Vagina (tissue), 2 donors: Measurements from ENCODE around the gene CHST11.

Experiments
- CTCF ChIP-seq, 3 experiments: fragments of 450-650 bp in 2 of 3; fragments of 200-600 bp in 1 of 3; sonication (generic) in 1 of 3; IDR thresholded peaks; one replicate each; pipeline ENCODE4 v1.5.1; 2017 to 2019; ENCODE audit warnings: antibody characterized with exemption in 3 of 3, mild to moderate bottlenecking in 2 of 3, moderate library complexity in 2 of 3
- POLR2A ChIP-seq, 2 donors: fragments of 450-650 bp; IDR thresholded peaks; one replicate each; pipeline ENCODE4 v1.6.1; 2017; ENCODE audit warnings: antibody characterized with exemption in 2 of 2, mild to moderate bottlenecking in 2 of 2, moderate library complexity in 2 of 2
- POLR2AphosphoS5 ChIP-seq, 2 donors: sonication (generic); formaldehyde crosslinking; IDR thresholded peaks; one replicate each; pipeline ENCODE4 v1.9.0; 2017; ENCODE audit warnings: antibody characterized with exemption in 2 of 2, mild to moderate bottlenecking in 2 of 2, low read depth in 1 of 2; ENCODE audit not compliant: insufficient read depth in 1 of 2

- TF ChIP-seq CTCF (IDR thresholded peaks at IDR 0.05) = no peak
- no peak for TF ChIP-seq POLR2A (IDR thresholded peaks at IDR 0.05)
- no peak for TF ChIP-seq POLR2AphosphoS5 (IDR thresholded peaks at IDR 0.05; ENCODE audit: insufficient read depth in 1 of 2, low read depth in 1 of 2)
Observed at GRCh38 chr12:104695453-104696148, 238.9 kb downstream of the CHST11 start.
